ENCODE data around the gene CHIA. TPM values are rescaled to one million over a fixed set of nuclear protein-coding genes. Genes with fewer than 3 reads are reported as not detected.

Gene CHIA
- total and polyA plus RNA-seq, 2 of the 8 experiments (the other 6 are each of a cell fraction or from before 2014, with no cell fraction given), result not detected

DNA sequence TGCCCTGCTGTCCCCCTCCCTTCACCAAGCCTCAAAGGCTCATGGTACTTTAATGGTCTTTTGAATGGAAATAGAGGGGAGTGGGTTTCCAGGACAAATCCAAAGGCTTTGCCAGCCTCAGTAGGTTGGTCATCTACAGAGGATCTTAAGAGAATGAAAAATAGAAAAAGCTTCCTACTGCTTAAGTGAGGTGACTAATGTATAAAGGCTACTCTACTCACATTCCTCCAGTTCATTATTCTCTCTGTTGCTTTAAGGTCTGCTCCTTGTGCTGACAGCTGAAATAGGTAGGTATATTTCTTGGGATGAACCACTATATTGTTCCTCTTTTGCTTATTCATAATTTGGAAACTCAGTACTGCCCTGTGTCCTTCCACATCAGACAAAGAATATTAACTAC, 10.4 kb upstream of the CHIA start (continued):
- TF ChIP-seq POLR2AphosphoS5 (IDR thresholded peaks at IDR 0.05; ENCODE audit: low read depth, low read length) (no peak), CEBPB (IDR thresholded peaks at IDR 0.05; ENCODE audit: low read depth, low read length) (no peak), FOSL1 (IDR thresholded peaks at IDR 0.05; ENCODE audit: insufficient read depth, low read depth, low read length) (no peak)
